ENCODE data around the gene INTS15. TPM values are rescaled to one million over a fixed set of nuclear protein-coding genes. Genes with fewer than 3 reads are reported as not detected.
A peak's percentile ranks its signal among the peaks of the same experiment; 100 is the strongest.

Gene INTS15
- total RNA-seq, 1 donor from 2014 or later, result 36.0 TPM

GRCh38 chr7:6637544-6638229, 47.9 kb downstream of the INTS15 start:
- Histone ChIP-seq H3K27me3 (ENCODE audit: control insufficient read depth, insufficient read depth, low read length) (no peaks in the 10 kb centered on the region), H3K36me3 (ENCODE audit: control insufficient read depth, insufficient read depth, low read length) (no peaks in the 10 kb centered on the region), H3K4me3 (ENCODE audit: low read depth, low read length) (peak overlapping the region; percentile 87)
- TF ChIP-seq CTCF (IDR thresholded peaks at IDR 0.05; ENCODE audit: insufficient read depth, low read length, poor library complexity, severe bottlenecking), result peak; percentile 19
- DNase-seq (ENCODE audit: low read depth), result no peak

- H3K27me3 ChIP-seq (ENCODE audit: control insufficient read depth, insufficient read depth, low read length), result no peaks in the 10 kb centered on the region
- no peaks in the 10 kb centered on the region for H3K36me3 ChIP-seq (ENCODE audit: control insufficient read depth, insufficient read depth, low read length)
- DNase-seq (ENCODE audit: low read depth), result no peak
- TF ChIP-seq CTCF (IDR thresholded peaks at IDR 0.05; ENCODE audit: insufficient read depth, low read length, poor library complexity, severe bottlenecking), result no peak
- H3K4me3 ChIP-seq (ENCODE audit: low read depth, low read length), result no peak overlapping the region
Measured at GRCh38 chr7:6639032-6639431, 49.2 kb downstream of the INTS15 start.

- DNase-seq (ENCODE audit: low read depth), result no peak
- no peak overlapping the region for H3K4me3 ChIP-seq (ENCODE audit: low read depth, low read length)
- H3K27me3 ChIP-seq (ENCODE audit: control insufficient read depth, insufficient read depth, low read length), result no peaks in the 10 kb centered on the region
- no peak for TF ChIP-seq CTCF (IDR thresholded peaks at IDR 0.05; ENCODE audit: insufficient read depth, low read length, poor library complexity, severe bottlenecking)
- no peaks in the 10 kb centered on the region for H3K36me3 ChIP-seq (ENCODE audit: control insufficient read depth, insufficient read depth, low read length)
Measured at GRCh38 chr7:6639627-6640026, 49.8 kb downstream of the INTS15 start.

- Histone ChIP-seq H3K36me3 (ENCODE audit: control insufficient read depth, insufficient read depth, low read length) (no peaks in the 10 kb centered on the region), H3K4me3 (ENCODE audit: low read depth, low read length) (no peak overlapping the region), H3K27me3 (ENCODE audit: control insufficient read depth, insufficient read depth, low read length) (no peaks in the 10 kb centered on the region)
- no peak for DNase-seq (ENCODE audit: low read depth)
- no peak for TF ChIP-seq CTCF (IDR thresholded peaks at IDR 0.05; ENCODE audit: insufficient read depth, low read length, poor library complexity, severe bottlenecking)
Measured at GRCh38 chr7:6640246-6640721, 50.5 kb downstream of the INTS15 start.

GRCh38 chr7:6641305-6642035, 51.6 kb downstream of the INTS15 start:
- H3K36me3 ChIP-seq (ENCODE audit: control insufficient read depth, insufficient read depth, low read length), result peaks cover 1% of the 10 kb centered on the region
- no peak for DNase-seq (ENCODE audit: low read depth)
- no peak for TF ChIP-seq CTCF (IDR thresholded peaks at IDR 0.05; ENCODE audit: insufficient read depth, low read length, poor library complexity, severe bottlenecking)
- no peak overlapping the region for H3K4me3 ChIP-seq (ENCODE audit: low read depth, low read length)
- H3K27me3 ChIP-seq (ENCODE audit: control insufficient read depth, insufficient read depth, low read length), result no peaks in the 10 kb centered on the region
